Fibroblast of upper back skin (primary cell): ENCODE data around the gene TRAPPC14.

Source experiments
- DNase-seq: peaks from one replicate; pipeline ENCODE4 v3.0.0-alpha.2; 2013

The TRAPPC14 gene

DNA sequence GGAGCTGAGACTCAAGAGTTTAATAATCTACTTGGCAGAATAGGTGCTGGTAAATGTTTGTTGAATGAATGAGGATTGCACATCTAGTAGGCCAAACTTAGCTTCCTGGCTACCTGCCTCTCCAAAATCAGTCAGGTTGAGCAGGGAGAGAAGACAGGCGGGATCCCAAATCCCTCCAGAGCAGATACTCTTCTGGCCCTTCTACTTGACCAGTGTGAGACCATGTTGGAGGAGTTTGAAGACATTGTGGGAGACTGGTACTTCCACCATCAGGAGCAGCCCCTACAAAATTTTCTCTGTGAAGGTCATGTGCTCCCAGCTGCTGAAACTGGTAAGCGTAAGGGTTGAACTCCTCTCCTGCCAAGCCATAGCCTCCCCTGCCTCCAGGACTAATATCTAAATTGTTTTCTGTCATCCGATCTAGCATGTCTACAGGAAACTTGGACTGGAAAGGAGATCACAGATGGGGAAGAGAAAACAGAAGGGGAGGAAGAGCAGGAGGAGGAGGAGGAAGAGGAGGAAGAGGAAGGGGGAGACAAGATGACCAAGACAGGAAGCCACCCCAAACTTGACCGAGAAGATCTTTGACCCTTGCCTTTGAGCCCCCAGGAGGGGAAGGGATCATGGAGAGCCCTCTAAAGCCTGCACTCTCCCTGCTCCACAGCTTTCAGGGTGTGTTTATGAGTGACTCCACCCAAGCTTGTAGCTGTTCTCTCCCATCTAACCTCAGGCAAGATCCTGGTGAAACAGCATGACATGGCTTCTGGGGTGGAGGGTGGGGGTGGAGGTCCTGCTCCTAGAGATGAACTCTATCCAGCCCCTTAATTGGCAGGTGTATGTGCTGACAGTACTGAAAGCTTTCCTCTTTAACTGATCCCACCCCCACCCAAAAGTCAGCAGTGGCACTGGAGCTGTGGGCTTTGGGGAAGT is 34.0 kb downstream of the TRAPPC14 start:
- no peak for DNase-seq

DNA sequence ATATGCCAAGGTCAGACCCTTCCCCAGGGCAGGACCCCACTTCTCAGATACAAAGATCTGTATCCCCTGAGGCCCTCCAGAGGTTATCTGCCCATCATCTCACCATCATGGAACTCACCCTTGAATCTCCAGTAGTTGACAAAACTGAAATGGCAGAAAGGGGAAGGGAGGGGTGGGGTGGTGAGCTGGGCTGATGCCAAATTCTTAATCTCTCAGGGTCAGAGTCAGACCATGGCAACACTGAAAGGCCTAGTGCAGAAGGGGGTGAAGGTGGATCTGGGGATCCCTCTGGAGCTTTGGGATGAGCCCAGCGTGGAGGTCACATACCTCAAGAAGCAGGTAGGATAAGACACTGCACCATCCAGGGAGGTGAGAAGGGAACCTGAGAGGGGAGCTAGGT is 36.0 kb downstream of the TRAPPC14 start:
- no peak for DNase-seq

DNA sequence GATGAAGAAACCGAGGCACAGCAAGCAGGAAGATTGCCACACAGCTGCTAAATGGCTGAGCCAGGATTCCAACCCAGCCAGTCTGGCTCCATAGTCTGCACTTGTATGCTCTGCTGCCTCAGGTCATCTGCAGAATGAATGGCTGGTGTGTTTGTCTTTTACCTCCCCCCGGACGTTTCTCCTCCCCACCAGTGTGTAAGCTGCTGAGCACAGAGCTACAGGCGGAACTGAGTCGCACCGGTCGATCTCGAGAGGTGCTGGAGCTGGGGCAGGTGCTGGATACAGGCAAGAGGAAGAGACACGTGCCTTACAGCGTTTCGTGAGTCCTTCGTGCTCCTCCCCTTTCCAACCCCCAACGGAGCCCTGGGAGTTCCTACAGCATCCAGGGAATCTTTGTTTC is 36.5 kb downstream of the TRAPPC14 start:
- no peak for DNase-seq

DNA sequence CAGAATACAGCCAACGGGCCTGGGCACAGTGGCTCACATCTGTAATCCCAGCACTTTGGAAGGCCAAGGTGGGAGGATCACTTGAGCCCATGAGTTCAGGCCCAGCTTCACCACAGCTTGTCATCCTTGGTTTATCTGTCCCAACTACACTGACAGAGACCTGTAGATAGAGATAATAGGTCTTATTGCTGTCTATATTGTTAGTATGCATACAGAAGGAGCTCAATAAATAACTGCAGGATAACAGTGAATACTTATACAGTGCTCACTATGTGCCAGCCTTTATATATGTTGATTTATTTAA is 37.8 kb downstream of the TRAPPC14 start:
- no peak for DNase-seq

DNA sequence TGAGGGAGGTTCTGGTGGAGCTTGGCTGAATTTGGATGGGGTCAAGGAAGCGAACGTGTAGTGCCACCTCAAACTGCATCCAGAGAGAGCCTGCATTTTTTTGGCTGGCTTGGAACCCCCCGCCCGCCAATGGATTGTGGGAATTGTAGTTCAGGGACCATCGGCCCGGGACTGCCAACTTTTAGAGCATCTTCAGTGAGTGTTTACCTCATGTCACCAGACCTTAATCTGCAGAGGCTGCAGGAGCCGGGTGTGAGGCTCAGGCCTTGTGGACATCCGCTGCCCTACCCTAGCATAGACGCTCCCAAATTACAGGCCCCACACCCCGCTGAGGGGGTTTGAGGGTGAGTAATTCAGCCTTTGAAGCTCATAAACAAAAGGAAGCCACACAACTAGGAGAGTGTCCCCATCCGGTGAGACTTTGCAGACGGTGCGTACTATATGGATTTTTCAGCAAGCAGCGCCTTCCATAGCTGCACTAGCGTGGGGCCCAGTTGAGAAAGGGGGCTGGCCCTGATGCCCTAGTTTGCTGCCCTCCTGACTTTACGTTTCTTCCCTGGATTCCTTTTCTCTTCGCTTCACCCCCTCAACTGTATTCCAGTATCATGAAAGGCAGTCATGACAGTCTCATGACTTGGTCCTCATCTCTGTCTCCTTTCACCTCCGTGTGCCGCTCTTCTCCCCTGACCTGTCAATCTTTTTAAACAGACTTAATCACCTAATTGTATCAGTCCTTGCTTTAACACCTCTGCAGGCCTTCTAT is 38.4 kb downstream of the TRAPPC14 start:
- DNase-seq = peak; percentile 65

DNA sequence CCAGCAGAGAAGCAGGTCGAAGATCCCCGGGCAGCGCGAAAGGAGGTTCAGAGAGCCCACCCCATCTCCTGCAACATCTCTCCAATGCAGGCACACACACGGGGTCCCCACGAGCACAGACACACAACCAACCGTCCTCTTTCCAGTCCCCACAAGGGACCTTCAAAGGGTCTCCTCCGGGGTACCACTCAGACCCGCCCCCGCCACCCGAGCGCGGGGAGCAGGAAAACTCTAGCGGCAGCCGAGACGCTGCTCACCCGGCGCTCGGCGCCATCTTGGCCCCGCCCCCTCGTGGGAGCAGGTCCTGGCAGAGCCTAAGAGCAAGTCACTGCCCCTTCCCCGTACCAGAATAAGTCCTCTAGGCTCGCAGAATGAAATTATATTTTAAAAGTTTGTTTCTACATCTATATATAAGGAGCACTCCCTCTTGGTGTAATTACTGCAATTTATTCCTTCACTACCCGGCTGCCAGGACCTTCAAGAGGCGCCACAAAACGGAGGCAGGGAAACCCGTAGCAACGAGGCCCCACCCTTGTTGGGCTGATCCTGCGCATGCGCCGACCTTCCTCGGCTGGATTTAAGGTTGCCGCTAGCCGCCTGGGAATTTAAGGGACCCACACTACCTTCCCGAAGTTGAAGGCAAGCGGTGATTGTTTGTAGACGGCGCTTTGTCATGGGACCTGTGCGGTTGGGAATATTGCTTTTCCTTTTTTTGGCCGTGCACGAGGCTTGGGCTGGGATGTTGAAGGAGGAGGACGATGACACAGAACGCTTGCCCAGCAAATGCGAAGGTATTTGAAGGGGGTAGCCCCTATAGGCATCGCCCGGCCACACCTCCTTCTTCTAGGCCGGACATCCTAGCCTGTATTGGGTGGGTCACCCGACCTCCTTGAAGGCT is 39.2 kb downstream of the TRAPPC14 start, which contains the start of the genes CNPY4 and TAF6:
Gene CNPY4 (plus strand): TSS at position 563 of the 898 bp plus-strand sequence. CDS start 111 bp downstream, at position 674.
Gene TAF6 (minus strand): TSS at position 287 of the 898 bp plus-strand sequence. CDS start 5,149 bp downstream, outside the sequence.
- DNase-seq = peak; percentile 94

DNA sequence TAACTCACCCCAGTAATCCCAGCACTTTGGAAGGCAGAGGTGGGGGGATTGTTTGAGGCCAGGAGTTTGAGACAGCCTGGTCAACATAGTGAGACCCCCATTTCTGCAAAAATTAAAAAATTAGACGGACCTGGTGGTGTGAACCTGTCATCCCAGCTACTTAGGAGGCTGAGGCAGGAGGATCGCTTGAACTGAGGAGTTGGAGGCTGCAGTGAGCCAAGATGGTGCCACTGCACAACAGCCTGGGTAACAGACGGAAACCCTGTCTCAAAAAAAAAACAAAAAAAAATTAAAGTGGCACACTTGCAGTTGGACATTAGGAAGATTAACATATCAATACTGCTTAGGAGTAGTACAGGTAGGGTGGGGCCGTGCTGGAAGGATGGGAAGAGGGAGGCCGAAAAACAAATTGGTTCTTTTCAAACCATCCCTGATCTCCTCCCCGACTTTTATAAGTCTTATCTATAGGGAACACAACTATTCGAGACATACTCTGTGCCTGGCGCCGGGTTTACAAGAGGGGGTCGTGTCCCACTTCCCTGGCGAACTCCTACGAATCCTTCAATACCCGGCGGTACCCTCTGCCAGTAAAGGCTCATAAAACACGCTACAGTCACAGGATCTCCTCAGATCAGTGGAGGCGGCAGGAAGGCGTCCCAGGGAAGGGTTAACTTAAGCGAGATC is 40.0 kb downstream of the TRAPPC14 start:
- DNase-seq = no peak

DNA sequence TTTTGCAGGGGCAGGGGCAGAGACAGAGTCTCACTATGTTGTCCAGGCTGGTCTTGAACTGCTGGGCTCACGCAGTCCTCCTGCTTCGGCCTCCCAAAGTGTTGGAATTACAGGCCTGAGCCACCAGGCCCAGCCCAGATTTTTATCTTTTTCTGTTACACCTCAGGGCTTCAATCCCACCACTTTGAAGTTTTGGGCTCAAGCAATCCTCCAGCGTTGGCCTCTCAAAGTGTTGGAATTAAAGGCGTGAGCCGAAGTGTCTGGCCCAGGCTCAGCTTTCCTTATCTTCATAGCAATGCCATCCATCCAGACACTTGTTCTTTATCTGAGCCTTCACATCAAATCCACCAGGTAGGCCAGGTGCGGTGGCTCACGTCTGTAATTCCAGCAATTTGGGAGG is 43.5 kb downstream of the TRAPPC14 start:
- no peak for DNase-seq

DNA sequence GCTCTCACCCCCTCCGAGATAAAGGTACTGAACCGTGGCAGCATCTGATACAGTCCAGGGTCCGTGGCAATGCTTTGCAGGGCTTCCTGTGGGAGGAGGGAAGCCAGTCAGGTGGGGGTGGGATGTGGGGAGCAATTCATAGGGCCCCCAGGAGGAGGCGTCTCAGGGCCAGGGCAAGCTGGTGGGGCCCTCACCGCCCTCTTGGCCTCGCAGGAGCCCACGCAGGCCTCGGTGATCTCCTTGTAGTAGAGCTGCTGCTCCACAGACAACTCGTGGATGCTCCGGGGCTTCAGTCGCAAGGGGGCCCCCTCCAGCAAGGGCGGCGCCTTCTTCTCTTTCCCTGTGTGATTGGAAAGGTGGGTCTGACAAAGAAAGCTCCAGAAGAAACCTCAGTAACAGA is 46.6 kb downstream of the TRAPPC14 start:
- DNase-seq = no peak

DNA sequence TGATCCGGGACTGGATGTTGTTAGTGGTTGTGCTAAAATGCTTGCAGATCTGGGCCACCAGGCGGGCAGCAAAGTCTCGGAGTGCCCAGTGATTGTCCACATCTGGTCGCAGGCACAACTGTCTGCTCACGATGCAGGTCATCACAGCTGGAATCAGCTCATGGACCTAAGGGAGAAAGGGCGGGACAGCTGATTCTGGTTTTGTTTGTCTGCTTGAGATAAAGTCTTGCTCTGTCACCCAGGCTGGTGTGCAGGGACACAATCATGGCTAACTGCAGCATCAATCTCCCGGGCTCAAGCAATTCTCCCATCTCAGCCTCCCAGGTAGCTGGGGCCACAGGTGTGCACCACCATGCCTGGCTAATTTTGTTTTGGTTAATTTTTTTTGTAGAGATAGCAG is 47.4 kb downstream of the TRAPPC14 start:
- no peak for DNase-seq

DNA sequence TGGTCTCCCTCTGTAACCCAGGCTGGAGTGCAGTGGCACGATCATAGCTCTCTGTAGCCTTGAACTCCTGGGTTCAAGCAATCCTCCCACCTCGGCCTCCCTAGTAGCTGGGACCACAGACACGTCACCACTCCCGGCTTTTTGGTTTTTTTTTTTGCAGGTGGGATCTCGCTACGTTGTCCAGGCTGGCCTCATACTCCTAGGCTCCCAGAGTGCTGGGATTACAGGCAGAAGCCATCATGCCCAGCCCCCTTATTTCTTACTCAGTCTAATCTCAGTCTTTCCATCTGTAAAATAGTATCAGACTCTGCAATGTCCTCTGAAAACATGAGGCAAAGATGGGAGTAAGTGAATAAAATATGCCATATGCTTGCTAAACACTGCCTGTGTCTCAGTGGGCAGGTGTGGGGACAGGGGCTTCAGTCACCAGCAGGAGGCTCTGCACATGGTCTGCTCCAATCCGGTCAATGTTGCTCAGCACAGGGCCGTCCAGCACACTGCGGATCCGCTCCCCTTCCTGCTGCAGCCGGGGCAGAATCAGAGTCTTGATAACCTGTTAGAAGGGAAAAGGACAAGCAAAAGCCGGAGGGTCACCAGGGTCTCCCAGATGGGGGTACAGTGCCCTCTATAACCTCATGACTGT is 48.9 kb downstream of the TRAPPC14 start:
- no peak for DNase-seq

DNA sequence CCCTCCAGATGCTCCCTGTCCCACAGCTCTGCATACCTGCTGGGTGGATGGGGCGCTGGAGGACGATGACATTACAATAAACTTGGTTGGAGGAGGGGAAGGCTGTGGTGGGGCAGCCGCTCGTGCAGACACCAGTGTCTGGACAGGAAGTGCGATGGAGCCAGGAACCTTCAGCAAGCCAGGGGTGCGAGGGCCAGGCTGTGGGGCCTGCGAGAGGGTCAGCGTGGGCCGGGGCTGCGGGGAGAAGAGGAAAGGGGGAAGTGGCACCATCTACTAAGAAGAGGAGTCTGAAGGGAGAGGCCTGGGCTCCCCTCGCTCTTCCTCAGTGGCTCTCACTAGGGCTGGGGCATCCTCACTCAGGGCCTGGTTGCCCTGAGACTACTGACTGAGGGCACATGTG is 50.6 kb downstream of the TRAPPC14 start:
- DNase-seq = no peak

DNA sequence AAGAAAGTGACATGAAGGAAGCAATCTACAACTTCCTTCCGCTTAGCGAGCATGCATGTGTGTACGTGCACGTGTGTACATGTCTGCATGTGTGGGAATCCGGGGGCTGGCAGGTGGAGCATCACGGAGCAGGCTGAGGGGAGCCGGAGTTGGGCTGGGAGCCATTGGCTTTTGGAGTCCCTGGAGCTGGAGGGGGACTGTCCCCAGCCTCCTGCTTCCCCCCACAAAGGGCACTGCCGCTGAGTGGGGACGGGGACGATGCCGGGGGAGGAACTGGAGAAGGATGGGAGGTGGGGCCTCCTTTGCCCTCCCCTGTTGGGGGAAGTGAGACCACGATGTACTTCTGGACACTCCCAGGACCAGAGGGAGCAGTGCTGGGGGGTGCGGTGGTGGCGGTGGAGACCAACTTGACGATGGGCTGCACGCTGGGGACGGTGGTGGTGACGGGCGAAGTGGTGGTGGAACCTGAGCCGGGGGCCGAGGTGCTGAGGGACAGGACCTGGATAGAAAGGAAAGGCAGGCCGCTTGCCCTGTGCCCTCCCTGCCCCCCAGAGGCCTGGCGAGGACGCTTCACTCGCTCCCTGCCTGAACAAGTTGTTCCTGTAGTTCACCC is 51.3 kb downstream of the TRAPPC14 start:
- no peak for DNase-seq

DNA sequence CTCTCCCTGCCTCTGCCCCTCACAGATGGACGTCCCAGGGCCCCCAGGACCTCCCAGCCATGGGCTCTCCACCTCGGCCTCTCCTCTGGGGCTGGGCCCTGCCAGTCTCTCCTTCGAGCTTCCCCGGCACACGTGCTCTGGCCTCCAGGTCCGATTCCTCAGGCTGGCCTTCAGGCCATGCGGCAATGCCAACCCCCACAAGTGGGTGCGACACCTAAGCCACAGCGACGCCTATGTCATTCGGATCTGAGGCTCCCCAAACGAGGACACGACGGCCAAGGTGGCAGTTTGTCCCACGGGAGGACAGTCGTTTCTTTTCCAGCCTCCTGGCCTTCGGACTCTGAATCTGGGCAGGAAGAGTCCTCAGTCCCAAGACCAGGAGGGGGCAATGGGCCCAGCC is 51.9 kb downstream of the TRAPPC14 start:
- no peak for DNase-seq

DNA sequence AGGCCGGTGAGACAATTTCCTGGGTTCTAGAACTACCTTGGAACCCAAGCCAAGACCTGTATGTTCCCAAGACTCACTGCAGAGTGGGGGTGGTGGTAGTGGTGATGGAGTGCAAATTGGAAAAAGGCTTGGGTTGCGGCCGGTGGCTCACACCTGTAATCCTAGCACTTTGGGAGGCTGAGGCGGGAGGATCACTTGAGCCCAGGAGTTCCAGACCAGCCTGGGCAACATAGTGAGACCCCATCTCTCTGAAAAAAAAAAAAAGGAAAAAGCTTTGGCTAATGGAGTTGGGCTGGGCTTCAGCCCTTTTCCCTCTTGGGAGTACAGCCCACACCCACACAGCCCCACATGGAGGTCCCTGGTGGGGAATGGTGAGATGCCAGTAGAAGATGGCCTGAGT is 53.0 kb downstream of the TRAPPC14 start:
- DNase-seq = no peak
